NAMALWA (cell line): ENCODE data around the gene CUTC.
"Not testable (repeated sequence)": the region's sequence is repeated elsewhere in the genome, so short reads cannot be mapped to it uniquely, and the experiment has no call there.

Experiments used
- DNase-seq: peaks from one replicate; pipeline ENCODE4 v3.0.0-alpha.2; 2015; ENCODE audit warnings: low spot score

The CUTC gene

GRCh38 chr10:99732033-99732842 is at the start of gene CUTC, which contains the start of gene COX15:
CUTC (plus strand) TSS chr10:99732234; CDS start chr10:99732349, 115 bp downstream.
COX15 (minus strand) TSS chr10:99732127; CDS start chr10:99732049, 78 bp downstream.
- DNase-seq: peak; percentile 96

GRCh38 chr10:99682752-99683151 is 49.3 kb upstream of the CUTC start:
- DNase-seq: peak; percentile 48

GRCh38 chr10:99685597-99685967 is 46.5 kb upstream of the CUTC start:
- DNase-seq: peak; percentile 57

GRCh38 chr10:99689461-99689860 is 42.6 kb upstream of the CUTC start:
- no peak for DNase-seq

- DNase-seq: no peak
Observed at GRCh38 chr10:99693933-99694583, 38.0 kb upstream of the CUTC start.

GRCh38 chr10:99695761-99696160 is 36.3 kb upstream of the CUTC start:
- DNase-seq: no peak

DNA sequence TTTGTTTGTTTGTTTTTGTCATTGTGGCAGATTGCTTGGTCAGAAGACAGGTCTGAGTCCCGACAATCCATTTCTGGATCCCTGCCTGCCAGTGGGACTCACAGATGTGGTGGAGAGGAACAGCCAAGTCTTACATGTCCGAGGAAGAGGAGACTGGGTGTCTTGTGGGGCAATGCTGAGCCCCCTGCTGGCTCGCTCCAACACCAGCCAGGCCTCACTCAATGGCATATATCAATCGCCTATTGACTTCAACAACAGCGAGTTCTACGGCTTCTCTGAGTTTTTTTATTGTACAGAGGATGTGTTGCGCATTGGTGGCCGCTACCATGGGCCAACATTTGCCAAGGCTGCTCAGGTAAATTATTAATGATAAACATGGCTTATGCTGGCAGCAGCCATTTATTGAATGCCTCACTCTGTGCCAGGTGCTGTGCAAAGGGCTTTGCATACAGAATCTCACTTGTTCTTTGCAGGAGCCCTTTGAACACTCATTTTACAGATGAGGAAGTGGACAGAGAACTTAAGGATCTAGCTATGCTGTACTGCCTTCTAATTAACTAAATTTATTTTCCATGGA is 33.4 kb upstream of the CUTC start:
- no peak for DNase-seq

GRCh38 chr10:99700649-99701048 is 31.4 kb upstream of the CUTC start:
- no peak for DNase-seq

GRCh38 chr10:99708428-99709012 is 23.5 kb upstream of the CUTC start:
- DNase-seq: no peak

GRCh38 chr10:99709480-99710229 is 22.4 kb upstream of the CUTC start:
- DNase-seq: no peak

- peak; percentile 74 for DNase-seq
Observed at GRCh38 chr10:99711129-99711719, 20.8 kb upstream of the CUTC start.

GRCh38 chr10:99714446-99714845 is 17.6 kb upstream of the CUTC start:
- no peak for DNase-seq

DNA sequence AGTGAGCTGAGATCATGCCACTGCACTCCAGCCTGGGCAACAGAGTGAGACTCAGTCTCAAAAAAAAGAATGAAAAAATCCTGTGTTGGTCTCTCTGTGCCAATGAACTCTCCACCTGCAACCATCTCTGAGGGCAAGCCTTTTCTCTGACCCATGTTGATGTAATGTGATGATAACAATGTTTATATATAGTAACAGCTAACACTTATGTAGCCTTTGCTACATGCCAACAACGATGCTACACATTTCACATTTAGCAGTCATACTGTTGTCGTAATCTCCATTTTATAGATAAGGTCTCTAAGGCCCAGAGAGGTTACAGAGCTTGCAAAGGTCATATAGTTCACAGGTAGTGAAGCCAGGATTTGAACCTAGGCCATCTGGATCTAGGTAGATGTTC is 11.6 kb upstream of the CUTC start:
- no peak for DNase-seq

- no peak for DNase-seq
Observed at GRCh38 chr10:99730026-99730425, 2.0 kb upstream of the CUTC start.

- peak; percentile 8 for DNase-seq
Observed at GRCh38 chr10:99731306-99732032, 565 bp upstream of the CUTC start.

DNA sequence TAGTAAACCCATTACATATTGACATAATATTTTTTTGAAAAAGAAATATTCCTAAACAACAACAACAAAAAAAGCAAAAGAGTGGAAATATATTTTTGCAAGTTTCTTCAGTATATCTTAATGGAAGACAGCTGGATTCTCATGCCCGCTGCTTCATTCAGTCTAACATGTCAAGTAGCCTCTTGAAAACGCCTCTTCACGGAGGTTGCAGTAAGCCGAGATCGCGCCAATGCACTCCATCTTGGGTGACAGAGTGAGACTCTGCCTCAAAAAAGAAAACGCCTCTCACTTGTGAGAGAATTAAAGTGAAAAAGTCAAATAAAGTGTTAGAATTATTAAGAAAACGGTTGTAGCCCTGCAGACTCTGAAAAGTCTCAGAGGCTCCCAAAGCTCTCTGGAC is 1.3 kb downstream of the CUTC start:
- no peak for DNase-seq

GRCh38 chr10:99734111-99734510 is 2.1 kb downstream of the CUTC start:
- not testable (repeated sequence) for DNase-seq

- no peak for DNase-seq
Observed at GRCh38 chr10:99740260-99740659, 8.2 kb downstream of the CUTC start.

DNA sequence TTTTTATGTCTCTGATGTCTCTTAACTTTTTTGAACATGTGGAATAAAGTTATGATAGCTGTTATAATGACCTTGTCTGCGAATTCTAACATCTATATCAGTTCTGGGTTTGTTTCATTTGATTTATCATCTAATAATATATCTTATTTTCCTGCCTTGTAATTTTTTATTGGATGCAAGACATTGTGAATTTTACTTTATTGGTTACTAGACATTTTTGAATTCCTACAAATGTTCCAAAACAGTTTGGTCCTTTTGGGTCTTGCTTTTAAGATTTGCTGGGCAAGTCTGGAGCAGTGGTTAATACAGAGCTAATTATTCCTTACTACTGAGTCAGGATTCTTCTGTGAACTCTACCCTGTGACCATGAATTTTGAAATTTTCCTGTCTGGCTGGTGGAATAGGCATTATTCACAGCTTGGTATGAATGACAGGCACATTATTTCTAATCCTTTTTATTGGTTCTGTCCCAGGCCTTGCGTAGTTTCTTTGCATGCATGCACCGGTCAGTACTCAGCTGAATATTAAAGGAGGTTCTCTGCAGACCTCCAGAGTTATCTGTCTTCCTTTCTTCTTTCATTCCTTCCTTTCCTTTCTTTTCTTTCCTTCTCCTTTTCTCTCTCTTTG is 9.0 kb downstream of the CUTC start:
- no peak for DNase-seq

DNA sequence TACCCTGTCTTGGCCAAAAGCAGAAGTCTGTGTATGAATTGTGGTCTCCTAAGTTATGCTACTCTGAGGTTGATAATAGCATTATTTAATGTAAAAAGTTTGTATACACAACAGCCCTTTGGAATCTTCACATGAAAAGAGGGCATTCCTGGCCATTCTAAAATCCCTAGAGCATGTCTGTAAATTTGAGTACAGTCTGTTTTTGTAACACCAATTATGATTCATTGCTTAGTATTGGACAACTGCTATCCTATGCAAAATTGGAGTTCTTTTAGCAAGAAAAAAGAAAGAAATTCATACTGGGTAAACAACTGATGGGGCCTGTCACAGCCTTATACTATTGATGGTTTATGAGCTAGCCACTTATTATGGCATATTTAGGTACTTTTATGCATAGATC is 10.2 kb downstream of the CUTC start:
- no peak for DNase-seq
